ENCODE results near the gene IPPK.
"Not testable (repeated sequence)": the region's sequence is repeated elsewhere in the genome, so short reads cannot be mapped to it uniquely, and the experiment has no call there.

IPPK gene

DNA sequence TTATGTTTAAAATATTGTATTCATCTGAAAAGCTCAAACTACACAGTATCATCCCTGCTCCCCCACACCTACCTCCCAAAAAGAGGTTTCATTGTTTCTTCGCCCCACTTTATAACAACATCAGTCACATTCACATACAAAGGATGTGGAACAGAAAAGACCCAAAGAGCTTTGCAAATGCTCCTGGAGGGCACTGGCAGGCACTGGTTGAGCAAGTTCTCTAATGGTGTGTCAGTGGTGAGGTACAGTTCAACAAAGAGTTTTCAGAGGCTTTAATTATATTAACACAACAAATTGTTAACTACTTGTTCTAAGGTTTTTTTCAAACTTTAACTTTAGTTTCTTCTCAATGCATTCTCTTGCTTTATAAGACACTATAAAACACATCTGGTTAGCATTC lies 80.0 kb downstream of the IPPK start:
- no peak for DNase-seq

DNA sequence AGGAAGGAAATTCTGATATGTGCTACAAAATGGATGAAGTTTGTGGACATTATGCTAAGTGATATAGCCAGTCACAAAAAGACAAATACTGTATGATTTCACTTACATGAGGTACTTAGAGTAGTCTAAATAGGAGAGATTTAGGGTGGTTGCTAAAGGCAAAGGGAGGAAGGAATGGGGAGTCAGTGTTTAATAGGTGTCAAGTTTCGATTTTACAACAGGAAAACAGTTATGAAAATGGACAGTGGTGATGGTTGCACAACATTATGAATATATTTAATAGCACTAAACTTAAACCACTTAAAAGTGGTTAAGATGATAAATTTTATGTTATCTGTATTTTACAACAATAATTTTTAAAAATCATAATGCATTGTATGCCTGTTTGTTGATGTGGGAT lies 93.8 kb downstream of the IPPK start:
- no peak for DNase-seq

DNA sequence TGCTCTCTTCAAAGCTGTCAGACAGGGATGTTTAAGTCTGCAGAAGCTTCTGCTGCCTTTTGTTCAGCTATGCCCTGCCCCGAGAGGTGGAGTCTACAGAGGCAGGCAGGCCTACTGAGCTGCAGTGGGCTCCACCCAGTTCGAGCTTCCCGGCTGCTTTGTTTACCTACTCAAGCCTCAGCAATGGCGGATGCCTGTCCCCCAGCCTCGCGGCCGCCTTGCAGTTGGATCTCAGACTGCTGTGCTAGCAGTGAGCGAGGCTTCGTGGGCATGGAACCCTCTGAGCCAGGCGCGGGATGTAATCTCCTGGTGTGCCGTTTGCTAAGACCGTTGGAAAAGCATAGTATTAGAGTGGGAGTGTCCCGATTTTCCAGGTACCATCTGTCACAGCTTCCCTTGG lies 96.3 kb downstream of the IPPK start:
- DNase-seq = not testable (repeated sequence)

DNA sequence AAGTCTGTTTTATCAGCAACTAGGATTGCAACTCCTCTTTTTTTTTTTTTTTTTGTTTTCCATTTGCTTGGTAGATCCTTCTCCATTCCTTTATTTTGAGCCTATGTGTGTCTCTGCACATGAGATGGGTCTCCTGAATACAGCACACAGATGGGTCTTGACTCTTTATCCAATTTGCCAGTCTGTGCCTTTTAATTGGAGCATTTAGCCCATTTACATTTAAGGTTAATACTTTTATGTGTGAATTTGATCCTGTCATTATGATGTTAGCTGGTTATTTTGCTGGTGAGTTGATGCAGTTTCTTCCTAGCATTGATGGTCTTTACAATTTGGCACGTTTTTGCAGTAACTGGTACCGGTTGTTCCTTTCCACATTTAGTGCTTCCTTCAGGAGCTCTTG lies 98.1 kb downstream of the IPPK start:
- not testable (repeated sequence) for DNase-seq

DNA sequence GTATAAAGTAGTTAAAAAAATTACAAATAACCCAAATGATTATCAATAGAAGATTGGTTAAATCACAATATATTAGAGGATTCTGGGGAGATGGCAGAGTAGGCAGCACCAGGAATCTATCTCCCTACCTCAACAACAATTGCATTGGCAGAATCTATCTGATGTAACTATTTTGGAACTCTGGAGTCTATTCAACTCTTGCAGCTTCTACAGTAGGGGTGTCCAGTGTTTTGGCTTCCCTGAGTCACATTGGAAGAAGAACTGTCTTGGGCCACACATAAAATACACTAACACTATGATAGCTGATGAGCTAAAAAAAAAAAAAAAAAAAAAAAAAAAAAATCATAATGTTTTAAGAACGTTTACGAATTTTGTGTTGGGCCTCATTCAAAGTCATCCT lies 104.9 kb downstream of the IPPK start:
- no peak for DNase-seq

DNA sequence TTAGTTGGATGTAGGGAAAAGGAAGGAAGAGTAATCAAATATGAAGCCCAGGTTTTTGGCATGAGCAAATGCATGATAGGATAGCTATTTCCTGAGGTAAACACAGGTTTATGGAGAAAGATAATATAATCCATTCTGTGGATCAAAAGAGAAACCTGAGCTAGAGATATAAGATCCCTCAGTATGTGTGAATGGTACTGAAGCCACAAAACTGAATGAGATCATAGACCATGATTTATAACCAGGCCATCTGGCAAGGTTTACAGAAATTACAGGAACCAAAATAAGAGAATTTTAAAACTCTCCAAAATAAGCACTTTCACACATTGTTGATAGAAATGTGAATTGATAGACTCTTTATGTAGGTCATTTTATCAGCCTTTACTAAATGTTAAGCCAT lies 105.4 kb downstream of the IPPK start:
- DNase-seq = no peak
